Right atrium auricular region (tissue), 2 donors: ENCODE measurements around the gene DUSP7. TPM values are rescaled to one million over a fixed set of nuclear protein-coding genes. Genes with fewer than 3 reads are reported as not detected.

ENCODE experiments used
- DNase-seq: peaks from one replicate; pipeline ENCODE4 v3.0.0-alpha.2; 2019; ENCODE audit warnings: low spot score
- H3K27ac ChIP-seq, 2 donors: fragments of 200-600 bp; sonication (generic); 1 replicate in 1 of 2; 2 replicates in 1 of 2; pipeline ENCODE4 v1.5.1; 2016 to 2019
- H3K27me3 ChIP-seq, 2 donors: fragments of 200-600 bp; sonication (generic); one replicate each; pipeline versions ENCODE4 v1.5.1 to v1.6.0; 2017 to 2019
- H3K36me3 ChIP-seq: fragments of 200-600 bp; sonication (generic); one replicate; pipeline ENCODE4 v1.5.1; 2016
- H3K4me1 ChIP-seq, 2 donors: fragments of 200-600 bp; sonication (generic); one replicate each; pipeline versions ENCODE4 v1.5.1 to v1.6.0; 2017 to 2019
- H3K4me3 ChIP-seq, 2 donors: fragments of 200-600 bp; sonication (generic); 1 replicate in 1 of 2; 2 replicates in 1 of 2; pipeline ENCODE4 v1.5.1; 2017 to 2019; ENCODE audit warnings: mild to moderate bottlenecking in 1 of 2, moderate library complexity in 1 of 2
- H3K9me3 ChIP-seq, 2 donors: fragments of 200-600 bp; sonication (generic); one replicate each; pipeline ENCODE4 v1.5.1; 2019
- total RNA-seq, 2 donors: library from RNA; depleted of rRNA; stranded (reverse); fragments of >200 nt; gene quantifications; one replicate each; pipeline ENCODE4 v1.1.0, GENCODE V29; 2016
- TF ChIP-seq, protein P1 (sequence below), 2 donors: fragments of 200-600 bp; sonication (generic); IDR thresholded peaks; one replicate each; pipeline ENCODE4 v1.5.1; 2019; ENCODE audit warnings: antibody characterized with exemption in 2 of 2

Gene DUSP7, protein sequence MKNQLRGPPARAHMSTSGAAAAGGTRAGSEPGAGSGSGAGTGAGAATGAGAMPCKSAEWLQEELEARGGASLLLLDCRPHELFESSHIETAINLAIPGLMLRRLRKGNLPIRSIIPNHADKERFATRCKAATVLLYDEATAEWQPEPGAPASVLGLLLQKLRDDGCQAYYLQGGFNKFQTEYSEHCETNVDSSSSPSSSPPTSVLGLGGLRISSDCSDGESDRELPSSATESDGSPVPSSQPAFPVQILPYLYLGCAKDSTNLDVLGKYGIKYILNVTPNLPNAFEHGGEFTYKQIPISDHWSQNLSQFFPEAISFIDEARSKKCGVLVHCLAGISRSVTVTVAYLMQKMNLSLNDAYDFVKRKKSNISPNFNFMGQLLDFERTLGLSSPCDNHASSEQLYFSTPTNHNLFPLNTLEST
- total RNA-seq, result 10 to 100 TPM; 17.7 to 33.7 TPM

DNA sequence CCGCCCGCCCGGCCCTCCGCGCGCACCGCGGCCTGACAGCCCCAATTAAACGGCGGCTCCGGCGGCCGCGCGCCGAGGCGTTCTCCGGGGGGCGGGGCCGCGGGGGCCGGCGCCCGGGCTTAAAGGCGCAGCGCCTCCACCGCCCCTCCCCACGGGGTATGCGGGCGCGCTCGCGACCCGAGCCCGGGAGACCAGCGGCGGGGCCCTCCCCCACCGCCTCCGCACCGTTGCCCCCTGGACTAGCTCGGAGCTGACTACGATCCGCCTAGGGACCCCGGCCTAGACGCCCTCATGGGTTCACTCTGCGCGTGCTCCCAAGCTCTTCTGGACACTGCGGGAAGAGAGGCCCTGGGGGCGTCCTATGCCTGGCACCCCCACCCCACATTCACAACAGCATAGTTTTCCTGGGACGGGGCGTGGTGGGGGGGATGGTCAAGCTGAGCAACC is at the start of gene DUSP7:
Gene DUSP7, minus strand, starts transcription at position 51 of the 447 bp plus-strand sequence. CDS start 205 bp downstream, outside the sequence.
- TF ChIP-seq, protein P1, sequence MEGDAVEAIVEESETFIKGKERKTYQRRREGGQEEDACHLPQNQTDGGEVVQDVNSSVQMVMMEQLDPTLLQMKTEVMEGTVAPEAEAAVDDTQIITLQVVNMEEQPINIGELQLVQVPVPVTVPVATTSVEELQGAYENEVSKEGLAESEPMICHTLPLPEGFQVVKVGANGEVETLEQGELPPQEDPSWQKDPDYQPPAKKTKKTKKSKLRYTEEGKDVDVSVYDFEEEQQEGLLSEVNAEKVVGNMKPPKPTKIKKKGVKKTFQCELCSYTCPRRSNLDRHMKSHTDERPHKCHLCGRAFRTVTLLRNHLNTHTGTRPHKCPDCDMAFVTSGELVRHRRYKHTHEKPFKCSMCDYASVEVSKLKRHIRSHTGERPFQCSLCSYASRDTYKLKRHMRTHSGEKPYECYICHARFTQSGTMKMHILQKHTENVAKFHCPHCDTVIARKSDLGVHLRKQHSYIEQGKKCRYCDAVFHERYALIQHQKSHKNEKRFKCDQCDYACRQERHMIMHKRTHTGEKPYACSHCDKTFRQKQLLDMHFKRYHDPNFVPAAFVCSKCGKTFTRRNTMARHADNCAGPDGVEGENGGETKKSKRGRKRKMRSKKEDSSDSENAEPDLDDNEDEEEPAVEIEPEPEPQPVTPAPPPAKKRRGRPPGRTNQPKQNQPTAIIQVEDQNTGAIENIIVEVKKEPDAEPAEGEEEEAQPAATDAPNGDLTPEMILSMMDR (IDR thresholded peaks at IDR 0.05), result no peak
- no peaks in the 10 kb centered on the region for H3K27me3 ChIP-seq
- no peaks in the 10 kb centered on the region for H3K9me3 ChIP-seq
- peak within 1 kb of the TSS; percentile 65 to 73 for H3K4me3 ChIP-seq
- peak within 1 kb of the TSS; percentile 95 to 97 for H3K27ac ChIP-seq
- peak; percentile 67 for DNase-seq
- peaks cover 10% of the 10 kb centered on the region for H3K36me3 ChIP-seq
- H3K4me1 ChIP-seq, result peaks cover 0 to 46% of the 10 kb centered on the region in 2 donors

DNA sequence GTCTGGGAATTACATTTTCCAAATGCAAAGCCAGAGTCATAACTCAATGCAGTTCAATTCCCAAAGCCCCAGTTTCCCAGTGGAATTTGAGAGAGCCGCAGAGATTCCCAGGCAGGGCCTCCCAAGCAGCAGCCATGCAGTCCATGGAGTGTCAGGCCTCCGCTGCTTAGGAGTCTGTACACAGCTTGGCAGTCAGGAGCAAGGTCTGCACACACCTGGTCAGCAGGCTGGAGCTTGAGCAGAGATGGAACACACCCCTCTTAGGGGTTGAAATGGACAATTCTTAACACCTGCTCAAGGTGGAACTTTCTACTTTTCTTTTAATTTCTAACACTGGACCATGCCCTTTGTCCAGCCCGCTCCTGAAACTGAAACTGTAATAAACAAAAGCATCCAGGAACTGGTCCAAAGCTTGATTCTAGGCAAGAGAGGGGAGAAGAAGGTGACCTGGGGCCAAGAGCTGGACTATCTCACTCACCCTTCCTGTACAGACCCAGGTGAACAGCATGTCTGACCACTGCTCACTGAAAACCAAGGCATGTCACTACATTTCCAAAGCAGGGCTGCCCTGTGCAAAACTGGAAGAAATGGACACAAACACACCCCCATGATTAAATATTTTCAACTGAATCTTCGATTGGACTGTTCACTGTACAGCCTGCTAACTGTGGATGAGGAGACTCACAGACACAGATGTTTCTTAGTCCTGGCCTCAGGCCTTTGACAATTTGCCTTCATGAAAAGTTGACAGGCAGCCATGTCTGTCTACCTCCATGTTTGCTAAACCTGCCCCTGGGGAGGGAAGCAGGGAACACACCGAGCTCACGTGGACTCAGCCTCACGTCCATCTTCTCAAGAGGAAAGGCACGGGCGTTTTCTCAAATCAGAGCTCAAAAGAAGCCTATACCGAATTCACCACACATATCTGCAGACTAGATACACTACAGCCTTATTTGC is 48.6 kb upstream of the DUSP7 start:
- Histone ChIP-seq H3K9me3 (peaks cover 0 to 11% of the 10 kb centered on the region in 2 donors), H3K27ac (no peak overlapping the region), H3K36me3 (no peaks in the 10 kb centered on the region), H3K27me3 (no peaks in the 10 kb centered on the region), H3K4me1 (peaks cover 0 to 23% of the 10 kb centered on the region in 2 donors), H3K4me3 (no peak overlapping the region)
- TF ChIP-seq, protein P1 (IDR thresholded peaks at IDR 0.05), result no peak
- no peak for DNase-seq

DNA sequence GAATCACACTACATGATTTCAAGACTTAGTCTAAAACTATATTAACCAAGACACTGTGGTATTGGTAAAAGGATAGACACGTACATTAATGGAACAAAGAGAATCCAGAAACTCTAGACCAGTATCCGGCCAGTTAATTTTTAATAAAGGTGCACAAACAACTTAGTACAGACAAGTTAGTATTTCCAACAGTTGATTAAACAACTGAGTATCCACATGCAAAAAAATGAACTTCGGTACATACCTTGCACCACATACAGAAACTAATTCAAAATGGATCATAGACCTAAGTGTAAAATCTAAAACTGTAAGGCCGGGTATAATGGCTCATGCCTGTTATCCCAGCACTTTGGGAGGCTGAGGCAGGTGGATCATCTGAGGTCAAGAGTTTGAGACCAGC is 46.6 kb upstream of the DUSP7 start:
- Histone ChIP-seq H3K36me3 (no peaks in the 10 kb centered on the region), H3K9me3 (peaks cover 0 to 11% of the 10 kb centered on the region in 2 donors), H3K27ac (no peak overlapping the region), H3K4me1 (peaks cover 0 to 18% of the 10 kb centered on the region in 2 donors), H3K27me3 (no peaks in the 10 kb centered on the region), H3K4me3 (no peak overlapping the region)
- TF ChIP-seq, protein P1 (IDR thresholded peaks at IDR 0.05), result no peak
- DNase-seq, result no peak

DNA sequence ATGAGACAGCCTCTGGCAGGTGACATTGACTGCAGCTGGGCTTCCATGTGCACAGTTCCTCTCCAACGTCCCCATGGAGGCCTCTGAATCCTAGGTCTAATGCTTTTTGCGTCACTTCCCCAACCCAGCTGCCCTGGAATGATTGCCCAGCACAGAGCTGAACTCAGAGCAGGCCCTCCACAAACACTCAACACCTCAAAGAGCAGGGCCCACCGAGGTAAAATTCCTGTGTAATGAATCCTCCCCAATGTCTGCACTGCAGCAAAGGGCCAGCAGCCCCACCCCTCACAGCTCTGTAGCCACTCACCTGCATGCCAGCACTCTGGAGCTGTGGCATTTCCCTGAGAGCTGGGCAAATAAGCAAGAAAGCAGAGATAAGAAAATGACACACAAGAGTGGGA is 42.6 kb upstream of the DUSP7 start:
- TF ChIP-seq, protein P1 (IDR thresholded peaks at IDR 0.05), result no peak
- Histone ChIP-seq H3K9me3 (peaks cover 0 to 11% of the 10 kb centered on the region in 2 donors), H3K27me3 (no peaks in the 10 kb centered on the region), H3K27ac (peak overlapping the region; percentile 45 to 84), H3K4me1 (peaks cover 0 to 15% of the 10 kb centered on the region in 2 donors), H3K4me3 (no peak overlapping the region), H3K36me3 (no peaks in the 10 kb centered on the region)
- DNase-seq, result no peak

DNA sequence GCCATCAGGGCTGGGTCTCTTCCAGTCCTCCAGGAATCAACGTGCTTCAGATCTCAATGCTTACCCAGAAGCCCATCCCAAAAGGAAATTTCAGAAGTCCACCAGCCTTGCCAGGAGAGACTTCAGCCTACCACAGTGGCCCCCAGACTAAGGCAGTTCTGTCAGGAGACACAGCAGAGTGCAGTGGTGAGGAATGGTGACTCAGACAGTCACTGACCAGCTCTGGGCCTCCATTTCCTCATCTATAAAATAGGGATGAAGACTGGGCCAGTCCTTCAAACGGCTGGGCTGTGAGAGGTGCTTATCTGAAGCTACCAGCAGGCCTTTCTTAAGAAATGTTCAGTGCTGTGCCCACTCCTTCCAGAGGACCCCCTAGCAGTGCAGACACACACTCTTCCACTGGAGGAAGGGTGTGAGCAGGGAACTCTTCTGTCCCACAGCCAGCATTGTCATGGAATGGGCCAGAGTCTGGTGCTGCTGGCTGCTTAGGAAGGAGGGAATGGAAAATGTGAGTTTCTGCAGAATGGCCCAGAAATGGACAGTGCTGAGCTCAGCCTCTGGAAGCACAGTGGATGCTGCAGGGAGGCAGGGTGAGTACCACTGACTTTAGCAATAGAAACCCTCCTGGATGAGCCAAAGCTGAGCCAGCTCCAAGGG is 41.6 kb upstream of the DUSP7 start:
- no peak overlapping the region for H3K4me3 ChIP-seq
- H3K36me3 ChIP-seq, result no peaks in the 10 kb centered on the region
- peak overlapping the region; percentile 45 to 84 for H3K27ac ChIP-seq
- TF ChIP-seq, protein P1 (IDR thresholded peaks at IDR 0.05), result no peak
- no peaks in the 10 kb centered on the region for H3K27me3 ChIP-seq
- peaks cover 0 to 11% of the 10 kb centered on the region in 2 donors for H3K9me3 ChIP-seq
- H3K4me1 ChIP-seq, result peaks cover 0 to 21% of the 10 kb centered on the region in 2 donors
- DNase-seq, result no peak
